Measurements from ENCODE around the gene CDH16. TPM values are rescaled to one million over a fixed set of nuclear protein-coding genes. Genes with fewer than 3 reads are reported as not detected.

CDH16 gene
- total and polyA plus RNA-seq, 3 donors from 2014 or later = 0.31 to 2.7 (median 0.39) TPM

- Histone ChIP-seq H3K36me3 (ENCODE audit: low read depth, missing control alignments) (no peaks in the 10 kb centered on the region), H3K9me3 (no peaks in the 10 kb centered on the region), H3K4me1 (peaks cover 76% of the 10 kb centered on the region), H3K4me3 (no peak overlapping the region), H3K27me3 (no peaks in the 10 kb centered on the region), H3K27ac (peak overlapping the region; percentile 80 to 83)
- intact Hi-C loops (cut with DNase I; ENCODE audit: low total_unique reads) = no loop called here
- TF ChIP-seq POLR2A (IDR thresholded peaks at IDR 0.05) (no peak), CTCF (IDR thresholded peaks at IDR 0.05) (peak in 1 of 3 experiments; percentile 8)
- DNase-seq = no peak
- WGBS, 2 donors = 52 to 74% methylated on average over 4 to 14 of the region's 14 CpGs
These were observed 15.8 kb downstream of the CDH16 start for GRCh38 chr16:66902648-66903543.

- H3K9me3 ChIP-seq = no peaks in the 10 kb centered on the region
- no peak for DNase-seq
- H3K4me1 ChIP-seq = peaks cover 74% of the 10 kb centered on the region
- TF ChIP-seq CTCF (IDR thresholded peaks at IDR 0.05) (no peak), POLR2A (IDR thresholded peaks at IDR 0.05) (no peak)
- intact Hi-C loops (cut with DNase I; ENCODE audit: low total_unique reads) = no loop called here
- H3K27ac ChIP-seq = peak overlapping the region; percentile 82 to 87
- no peak overlapping the region for H3K4me3 ChIP-seq
- H3K36me3 ChIP-seq (ENCODE audit: low read depth, missing control alignments) = no peaks in the 10 kb centered on the region
- H3K27me3 ChIP-seq = no peaks in the 10 kb centered on the region
- WGBS, 2 donors = 82 to 89% methylated on average over 3 to 10 of the region's 10 CpGs
These were observed 17.1 kb downstream of the CDH16 start for GRCh38 chr16:66901626-66902025.

- 42 to 43% methylated on average over 5 to 7 of the region's 7 CpGs for WGBS, 2 donors
- Histone ChIP-seq H3K9me3 (no peaks in the 10 kb centered on the region), H3K4me1 (peaks cover 70% of the 10 kb centered on the region), H3K27ac (peak overlapping the region; percentile 82 to 87), H3K4me3 (no peak overlapping the region), H3K36me3 (ENCODE audit: low read depth, missing control alignments) (no peaks in the 10 kb centered on the region), H3K27me3 (no peaks in the 10 kb centered on the region)
- intact Hi-C loops (cut with DNase I; ENCODE audit: low total_unique reads) = no loop called here
- DNase-seq = peak; percentile 54
- TF ChIP-seq POLR2A (IDR thresholded peaks at IDR 0.05) = no peak
- TF ChIP-seq CTCF (IDR thresholded peaks at IDR 0.05) = no peak
These were observed 17.8 kb downstream of the CDH16 start for GRCh38 chr16:66900721-66901441.

GRCh38 chr16:66899945-66900710 lies 18.6 kb downstream of the CDH16 start:
- Histone ChIP-seq H3K27ac (peak overlapping the region; percentile 82 to 87), H3K27me3 (no peaks in the 10 kb centered on the region), H3K36me3 (ENCODE audit: low read depth, missing control alignments) (no peaks in the 10 kb centered on the region), H3K9me3 (no peaks in the 10 kb centered on the region), H3K4me3 (no peak overlapping the region), H3K4me1 (peaks cover 63% of the 10 kb centered on the region)
- intact Hi-C loops (cut with DNase I; ENCODE audit: low total_unique reads) = no loop called here
- TF ChIP-seq POLR2A (IDR thresholded peaks at IDR 0.05) = no peak
- no peak for TF ChIP-seq CTCF (IDR thresholded peaks at IDR 0.05)
- DNase-seq = peak; percentile 81
- WGBS, 2 donors = 41 to 50% methylated on average over 9 of the region's 9 CpGs

Data from testis (tissue), 3 donors.